Measurements from ENCODE around the gene PTPRM. TPM values are rescaled to one million over a fixed set of nuclear protein-coding genes. Genes with fewer than 3 reads are reported as not detected.

Gene PTPRM
- total and polyA plus RNA-seq, 2 of the 8 experiments (the other 6 are each of a cell fraction or from before 2014, with no cell fraction given) = 4.1 to 7.0 TPM

- FAIRE-seq (peak; percentile 24), DNase-seq (ENCODE audit: low read depth in 1 of 2, low spot score in 2 of 2) (no peak)
- Histone ChIP-seq H3K18ac (ENCODE audit: extremely low read depth, low read length) (no peak overlapping the region), H4K20me1 (replicated peaks in 1 of 2; ENCODE audit: control insufficient read depth in 1 of 2, insufficient read depth in 2 of 2, low read length in 2 of 2) (no peaks in the 10 kb centered on the region), H2BK5ac (ENCODE audit: low read depth, low read length) (no peak overlapping the region), H3K27me3 (replicated peaks in 1 of 4; ENCODE audit: control insufficient read depth in 3 of 4, extremely low read depth in 1 of 4, insufficient read depth in 3 of 4, low read length in 3 of 4) (no peaks in the 10 kb centered on the region), H3K14ac (ENCODE audit: insufficient read length) (no peak overlapping the region), H2BK20ac (ENCODE audit: low read length) (no peak overlapping the region), H3K4me3 (ENCODE audit: extremely low read depth in 1 of 4, insufficient read depth in 2 of 4, low read depth in 3 of 4, low read length in 4 of 4) (no peak overlapping the region; a peak in 1 of 8 replicates), H3K4me2 (ENCODE audit: insufficient read depth in 1 of 2, low read depth in 2 of 2, low read length in 2 of 2) (peak overlapping the region in 1 of 2 experiments; percentile 30; a peak in 1 of 4 replicates), H3K4ac (replicated peaks; ENCODE audit: insufficient read length, low read depth, low read length) (no peak overlapping the region), H3K36me3 (ENCODE audit: control insufficient read depth in 2 of 4, insufficient read depth in 4 of 4, low read length in 3 of 4) (no peaks in the 10 kb centered on the region), H3K56ac (replicated peaks; ENCODE audit: insufficient read length, low read depth, low read length) (no peak overlapping the region), H4K8ac (ENCODE audit: extremely low read depth, insufficient read depth, low read length) (no peak overlapping the region), H3K23ac (ENCODE audit: insufficient read length) (no peak overlapping the region), H4K91ac (replicated peaks; ENCODE audit: insufficient read length, low read length) (no peak overlapping the region), H3K23me2 (ENCODE audit: low read depth, low read length) (no peaks in the 10 kb centered on the region), H2AK5ac (ENCODE audit: low read depth, low read length) (no peak overlapping the region), H3K79me2 (ENCODE audit: control insufficient read depth in 1 of 2, insufficient read depth in 2 of 2, low read length in 2 of 2) (no peaks in the 10 kb centered on the region), H3K9me3 (ENCODE audit: insufficient read depth in 2 of 2, low read depth in 1 of 2, low read length in 1 of 2) (no peaks in the 10 kb centered on the region), H2BK120ac (replicated peaks; ENCODE audit: low read depth, low read length) (no peak overlapping the region), H3K27ac (ENCODE audit: low read depth, low read length) (no peak overlapping the region), H2BK12ac (ENCODE audit: low read depth, low read length) (no peak overlapping the region; the same call in 1 of the 2 replicates), H3K79me1 (ENCODE audit: low read depth, low read length) (no peaks in the 10 kb centered on the region), H3K9ac (replicated peaks in 1 of 4; ENCODE audit: extremely low read depth in 1 of 4, low read depth in 3 of 4, low read length in 3 of 4) (no peak overlapping the region), H2BK15ac (ENCODE audit: low read length) (no peak overlapping the region), H3K4me1 (replicated peaks in 1 of 4; ENCODE audit: control insufficient read depth in 3 of 4, insufficient read depth in 4 of 4, low read length in 3 of 4) (peaks cover 4 to 23% (median 12%) of the 10 kb centered on the region in 4 experiments), H2AFZ (ENCODE audit: low read length) (no peak overlapping the region), H4K5ac (ENCODE audit: insufficient read length, low read depth, low read length) (no peak overlapping the region)
- 32% methylated on average over 4 of the region's 4 CpGs; no CpG with 5 or more reads in 1 of the 2 experiments for WGBS, 2 experiments (ENCODE audit: extremely low coverage in 1 of 2, insufficient coverage in 1 of 2, insufficient read length in 1 of 2, insufficient replicate concordance in 2 of 2, low coverage in 1 of 2, low lambda C conversion rate in 2 of 2, missing lambda C conversion rate in 1 of 2)
- POLR2A ChIA-PET (ENCODE audit: partially characterized antibody) = no interaction called here
- CTCF ChIA-PET (ENCODE audit: partially characterized antibody) = interaction anchor here (1.1 to 2.0 kb wide), 6 partner anchors 20 to 261 kb away, joined by 3 to 7 read pairs (median 5); no protein-coding TSS in a partner anchor
- TF ChIP-seq SIN3A (conservative IDR thresholded peaks at IDR 0.05 in 1 of 2, IDR thresholded peaks at IDR 0.05 in 1 of 2; ENCODE audit: low read depth in 1 of 2, low read length in 2 of 2) (no peak), USF2 (IDR thresholded peaks at IDR 0.05; ENCODE audit: low read length) (no peak), SP4 (IDR thresholded peaks at IDR 0.05; ENCODE audit: low read length) (no peak), YY1 (IDR thresholded peaks at IDR 0.05; ENCODE audit: low read depth, low read length) (no peak), ASH2L (IDR thresholded peaks at IDR 0.05; ENCODE audit: low read length) (no peak), CREB1 (IDR thresholded peaks at IDR 0.05) (no peak), TAF7 (optimal IDR thresholded peaks at IDR 0.05; ENCODE audit: borderline replicate concordance, low read depth, low read length) (no peak), RXRA (IDR thresholded peaks at IDR 0.05; ENCODE audit: insufficient read depth, low read depth, low read length) (no peak), CEBPB (IDR thresholded peaks at IDR 0.05; ENCODE audit: low read depth, low read length) (no peak), KDM4A (IDR thresholded peaks at IDR 0.05; ENCODE audit: low read depth, low read length, severe bottlenecking) (no peak), FOSL1 (IDR thresholded peaks at IDR 0.05; ENCODE audit: insufficient read depth, low read depth, low read length) (no peak), MAX (IDR thresholded peaks at IDR 0.05) (no peak), TAF1 (IDR thresholded peaks at IDR 0.05; ENCODE audit: low read depth, low read length) (no peak)
These were observed 651.1 kb downstream of the PTPRM start for GRCh38 chr18:8218197-8218596.
